Measurements from ENCODE around the gene SENP8. TPM values are rescaled to one million over a fixed set of nuclear protein-coding genes. Genes with fewer than 3 reads are reported as not detected.
A peak's percentile ranks its signal among the peaks of the same experiment; 100 is the strongest.

Gene SENP8
- total RNA-seq, 2 donors from 2014 or later = 2.3 to 4.2 TPM

DNA sequence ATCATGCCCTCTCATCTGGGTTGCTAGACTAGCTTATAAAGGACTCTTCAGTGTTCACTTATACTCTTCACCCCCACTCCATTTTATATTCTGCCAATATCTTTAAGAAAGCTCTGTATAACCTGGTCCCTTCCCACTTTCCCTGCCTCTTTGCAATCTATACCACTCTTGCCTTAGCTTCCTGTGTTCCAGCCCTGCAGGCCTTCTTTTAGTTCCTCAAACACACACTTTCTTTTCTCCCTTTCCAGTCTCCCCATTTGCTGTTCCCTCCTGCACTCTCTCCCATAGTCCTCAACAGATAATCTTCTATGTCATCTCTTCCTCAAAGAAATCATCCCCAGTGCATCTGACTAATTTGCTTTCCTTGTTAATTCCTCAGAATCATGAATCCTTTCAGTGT, 28.7 kb downstream of the SENP8 start:
- DNase-seq = no peak
- no peaks in the 10 kb centered on the region for H3K27me3 ChIP-seq
- TF ChIP-seq, protein P1, sequence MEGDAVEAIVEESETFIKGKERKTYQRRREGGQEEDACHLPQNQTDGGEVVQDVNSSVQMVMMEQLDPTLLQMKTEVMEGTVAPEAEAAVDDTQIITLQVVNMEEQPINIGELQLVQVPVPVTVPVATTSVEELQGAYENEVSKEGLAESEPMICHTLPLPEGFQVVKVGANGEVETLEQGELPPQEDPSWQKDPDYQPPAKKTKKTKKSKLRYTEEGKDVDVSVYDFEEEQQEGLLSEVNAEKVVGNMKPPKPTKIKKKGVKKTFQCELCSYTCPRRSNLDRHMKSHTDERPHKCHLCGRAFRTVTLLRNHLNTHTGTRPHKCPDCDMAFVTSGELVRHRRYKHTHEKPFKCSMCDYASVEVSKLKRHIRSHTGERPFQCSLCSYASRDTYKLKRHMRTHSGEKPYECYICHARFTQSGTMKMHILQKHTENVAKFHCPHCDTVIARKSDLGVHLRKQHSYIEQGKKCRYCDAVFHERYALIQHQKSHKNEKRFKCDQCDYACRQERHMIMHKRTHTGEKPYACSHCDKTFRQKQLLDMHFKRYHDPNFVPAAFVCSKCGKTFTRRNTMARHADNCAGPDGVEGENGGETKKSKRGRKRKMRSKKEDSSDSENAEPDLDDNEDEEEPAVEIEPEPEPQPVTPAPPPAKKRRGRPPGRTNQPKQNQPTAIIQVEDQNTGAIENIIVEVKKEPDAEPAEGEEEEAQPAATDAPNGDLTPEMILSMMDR (IDR thresholded peaks at IDR 0.05) = no peak
- no peaks in the 10 kb centered on the region for H3K9me3 ChIP-seq
- intact Hi-C loops (cut with DNase I) = no loop called here
- H3K4me3 ChIP-seq = no peak overlapping the region
- no peaks in the 10 kb centered on the region for H3K4me1 ChIP-seq
- H3K9ac ChIP-seq (ENCODE audit: low read depth in 2 of 2, low read length in 2 of 2) = no peak overlapping the region
- H3K27ac ChIP-seq = no peak overlapping the region
- no peaks in the 10 kb centered on the region for H3K36me3 ChIP-seq

DNA sequence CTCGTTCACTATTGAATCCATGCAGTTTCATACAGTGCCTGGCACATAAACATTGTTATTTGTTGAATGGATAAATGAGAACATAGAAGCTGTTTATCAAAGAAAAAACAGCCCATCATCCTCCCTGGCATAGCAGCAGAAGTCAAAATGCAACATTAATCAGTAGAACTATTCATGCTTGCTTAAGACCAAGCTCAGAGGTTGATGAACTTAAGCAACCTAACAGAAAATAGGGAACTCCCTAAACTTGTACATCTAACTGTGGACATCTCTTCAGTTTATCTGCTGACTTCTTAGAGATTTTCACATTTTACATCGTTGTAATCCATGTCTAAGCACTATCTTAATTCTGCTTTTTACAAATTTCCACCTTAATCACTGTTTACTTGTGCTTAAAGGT, 29.2 kb downstream of the SENP8 start:
- intact Hi-C loops (cut with DNase I) = no loop called here
- Histone ChIP-seq H3K9me3 (no peaks in the 10 kb centered on the region), H3K9ac (ENCODE audit: low read depth in 2 of 2, low read length in 2 of 2) (no peak overlapping the region), H3K36me3 (no peaks in the 10 kb centered on the region), H3K4me3 (no peak overlapping the region), H3K27me3 (no peaks in the 10 kb centered on the region), H3K4me1 (no peaks in the 10 kb centered on the region), H3K27ac (no peak overlapping the region)
- TF ChIP-seq, protein P1 (IDR thresholded peaks at IDR 0.05) = no peak
- no peak for DNase-seq

DNA sequence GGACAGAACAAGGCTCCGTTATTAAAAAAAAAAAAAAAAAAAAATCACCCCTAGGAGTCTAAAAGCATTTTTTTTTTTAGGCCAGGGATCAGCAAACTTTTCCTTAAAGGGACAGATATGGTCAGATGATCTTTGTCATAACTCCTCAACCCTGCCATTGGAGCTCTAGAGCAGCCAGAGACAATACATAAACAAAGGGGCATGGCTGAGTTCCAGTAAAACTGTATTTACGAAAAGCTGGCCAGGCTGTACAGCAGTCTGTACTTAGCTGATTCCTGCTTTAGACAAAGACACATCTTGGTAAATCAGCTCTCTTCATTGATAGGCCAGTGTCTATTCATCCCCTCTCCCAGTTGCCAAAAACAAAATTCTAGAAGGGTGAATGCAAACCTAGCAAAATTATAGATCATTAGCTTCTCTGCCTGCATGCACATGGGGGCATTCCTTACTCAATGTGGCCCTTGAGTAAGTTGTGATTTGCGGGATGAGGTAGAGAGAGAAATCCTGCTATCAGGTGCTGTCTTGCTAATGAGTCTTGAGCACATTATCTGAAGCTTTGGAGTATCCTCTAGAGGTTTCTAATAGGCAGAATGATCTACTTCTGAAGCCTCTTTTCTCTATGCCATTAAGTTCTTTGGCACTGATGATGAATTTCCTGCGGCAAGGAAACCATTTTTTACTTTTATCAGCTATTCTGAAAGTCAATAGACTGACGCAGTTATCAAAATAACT, 35.2 kb downstream of the SENP8 start:
- DNase-seq = no peak
- H3K4me3 ChIP-seq = no peak overlapping the region
- no peak overlapping the region for H3K27ac ChIP-seq
- H3K4me1 ChIP-seq = no peaks in the 10 kb centered on the region
- intact Hi-C loops (cut with DNase I) = no loop called here
- H3K9ac ChIP-seq (ENCODE audit: low read depth in 2 of 2, low read length in 2 of 2) = no peak overlapping the region
- no peaks in the 10 kb centered on the region for H3K27me3 ChIP-seq
- TF ChIP-seq, protein P1 (IDR thresholded peaks at IDR 0.05) = no peak
- no peaks in the 10 kb centered on the region for H3K36me3 ChIP-seq
- H3K9me3 ChIP-seq = no peaks in the 10 kb centered on the region

DNA sequence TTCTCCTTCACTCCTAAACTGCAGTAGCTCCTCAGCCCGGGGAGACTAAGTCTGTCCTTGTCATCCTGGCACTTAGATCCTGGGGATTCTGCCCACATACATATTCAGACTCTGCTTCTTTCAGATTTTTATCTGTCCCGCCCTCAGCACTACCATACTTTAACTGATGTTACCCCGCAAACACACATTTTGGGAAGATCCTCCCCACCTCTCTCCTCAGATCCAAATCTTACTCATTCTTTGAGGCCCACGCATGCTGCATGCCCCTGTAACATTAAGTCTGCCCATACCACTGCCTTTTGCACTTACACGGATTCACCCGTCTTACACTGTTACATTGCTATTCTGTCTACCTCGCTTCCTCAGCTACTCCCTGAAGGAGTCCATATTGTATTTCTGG, 36.1 kb downstream of the SENP8 start:
- Histone ChIP-seq H3K4me3 (no peak overlapping the region), H3K9ac (ENCODE audit: low read depth in 2 of 2, low read length in 2 of 2) (peak overlapping the region in 1 of 2 donors; percentile 93), H3K27me3 (no peaks in the 10 kb centered on the region), H3K4me1 (no peaks in the 10 kb centered on the region), H3K36me3 (no peaks in the 10 kb centered on the region), H3K9me3 (no peaks in the 10 kb centered on the region), H3K27ac (no peak overlapping the region)
- intact Hi-C loops (cut with DNase I) = no loop called here
- no peak for DNase-seq
- TF ChIP-seq, protein P1 (IDR thresholded peaks at IDR 0.05) = no peak

DNA sequence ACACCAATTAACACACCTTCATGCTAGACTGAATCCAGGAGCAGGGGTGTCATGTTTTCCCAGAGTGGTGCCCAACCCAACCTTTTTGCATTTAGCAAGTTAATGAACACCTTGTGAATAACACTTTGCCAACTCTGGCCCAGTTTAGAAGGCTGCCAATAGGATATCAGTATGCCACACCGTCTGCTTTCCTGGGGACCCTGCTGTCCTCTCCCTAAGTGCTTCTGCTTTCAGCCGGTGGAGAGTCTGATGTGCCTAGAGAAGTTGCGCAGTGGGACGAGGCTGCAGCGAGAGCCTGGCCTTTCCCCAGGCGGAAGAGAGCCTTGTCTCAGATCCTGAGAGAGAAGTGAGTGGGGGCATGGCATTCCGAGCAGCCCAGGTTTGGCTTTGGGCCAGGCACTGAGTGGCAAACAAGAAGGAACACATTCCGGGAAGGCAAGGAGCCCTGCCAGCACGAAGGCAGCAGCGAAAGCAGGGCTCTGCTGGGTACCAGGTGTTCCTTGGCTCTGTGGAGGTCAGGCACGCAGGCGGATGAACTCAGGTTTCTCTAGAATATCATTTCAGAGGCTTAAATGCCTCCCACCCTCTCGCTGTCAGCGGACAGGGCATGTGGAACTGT, 36.9 kb downstream of the SENP8 start:
- peak overlapping the region; percentile 42 for H3K4me3 ChIP-seq
- H3K27me3 ChIP-seq = no peaks in the 10 kb centered on the region
- H3K36me3 ChIP-seq = no peaks in the 10 kb centered on the region
- peak overlapping the region; percentile 69 for H3K27ac ChIP-seq
- intact Hi-C loops (cut with DNase I) = loop anchor here (5.0 kb wide), 1 partner anchor 403 kb away; no protein-coding TSS in a partner anchor
- H3K9me3 ChIP-seq = no peaks in the 10 kb centered on the region
- H3K4me1 ChIP-seq = no peaks in the 10 kb centered on the region
- DNase-seq = peak; percentile 86
- TF ChIP-seq, protein P1 (IDR thresholded peaks at IDR 0.05) = no peak
- H3K9ac ChIP-seq (ENCODE audit: low read depth in 2 of 2, low read length in 2 of 2) = peak overlapping the region; percentile 64 to 93
